Liver (tissue), 9 donors: Measurements from ENCODE around the gene HPCAL4. TPM values are rescaled to one million over a fixed set of nuclear protein-coding genes. Genes with fewer than 3 reads are reported as not detected.

ENCODE experiments used
- DNase-seq: peaks from one replicate; pipeline ENCODE4 v3.0.0-alpha.2; 2017; ENCODE audit warnings: low spot score
- H3K27ac ChIP-seq, 2 donors: one replicate each; pipeline ENCODE4 v1.7.0; 2013; ENCODE audit warnings: inconsistent platforms in 2 of 2, low read length in 2 of 2, control low read depth in 1 of 2, low read depth in 1 of 2, mild to moderate bottlenecking in 1 of 2
- H3K27me3 ChIP-seq, 4 donors: one replicate each; pipeline versions ENCODE4 v1.6.1 to v1.7.0; 2013; ENCODE audit warnings: low read length in 3 of 4, inconsistent platforms in 1 of 4, mild to moderate bottlenecking in 1 of 4, moderate library complexity in 1 of 4; ENCODE audit not compliant: control insufficient read depth in 4 of 4, insufficient read depth in 4 of 4
- H3K36me3 ChIP-seq, 4 donors: one replicate each; pipeline versions ENCODE4 v1.6.1 to v1.7.0; 2013; ENCODE audit warnings: low read length in 3 of 4, mild to moderate bottlenecking in 3 of 4, low read depth in 1 of 4, moderate library complexity in 1 of 4; ENCODE audit not compliant: control insufficient read depth in 4 of 4, insufficient read depth in 3 of 4
- H3K4me1 ChIP-seq, 4 donors: one replicate each; pipeline versions ENCODE4 v1.6.1 to v1.7.0; 2013; ENCODE audit warnings: low read length in 3 of 4, mild to moderate bottlenecking in 3 of 4, moderate library complexity in 1 of 4; ENCODE audit not compliant: control insufficient read depth in 4 of 4, insufficient read depth in 4 of 4
- H3K4me3 ChIP-seq, 3 donors: one replicate each; pipeline versions ENCODE4 v1.6.1 to v1.7.0; 2013; ENCODE audit warnings: low read length in 3 of 3, control low read depth in 1 of 3, low read depth in 1 of 3, mild to moderate bottlenecking in 1 of 3
- H3K9ac ChIP-seq, 2 donors: one replicate each; pipeline ENCODE4 v1.7.0; 2013; ENCODE audit warnings: low read length in 2 of 2, mild to moderate bottlenecking in 2 of 2, moderate library complexity in 2 of 2, control low read depth in 1 of 2, low read depth in 1 of 2
- H3K9me3 ChIP-seq, 4 donors: one replicate each; pipeline versions ENCODE4 v1.6.1 to v1.7.0; 2013; ENCODE audit warnings: low read length in 3 of 4; ENCODE audit not compliant: control insufficient read depth in 4 of 4
- ATF3 ChIP-seq: IDR thresholded peaks from 2 replicates; pipeline ENCODE4 v1.6.1; 2016; ENCODE audit warnings: antibody characterized with exemption
- CTCF ChIP-seq: fragments of 150-350 bp; IDR thresholded peaks from 2 replicates; pipeline ENCODE4 v1.5.1; 2017; ENCODE audit warnings: improper control_type of control experiment, low read depth, low read length; ENCODE audit not compliant: missing input control
- EGR1 ChIP-seq, 2 donors: IDR thresholded peaks; 2 replicates each; pipeline ENCODE4 v1.6.1; 2016 to 2018; ENCODE audit warnings: antibody characterized with exemption in 2 of 2, low read depth in 2 of 2
- FOXA1 ChIP-seq: IDR thresholded peaks from 2 replicates; pipeline ENCODE4 v1.6.1; 2016; ENCODE audit warnings: antibody characterized with exemption
- FOXA2 ChIP-seq: IDR thresholded peaks from 2 replicates; pipeline ENCODE4 v1.6.1; 2016; ENCODE audit warnings: antibody characterized with exemption
- GABPA ChIP-seq, 2 donors: IDR thresholded peaks in 1 of 2; conservative IDR thresholded peaks in 1 of 2; 2 replicates each; pipeline ENCODE4 v1.6.1; 2016; ENCODE audit warnings: antibody characterized with exemption in 2 of 2, mild to moderate bottlenecking in 1 of 2, moderate library complexity in 1 of 2
- HNF4A ChIP-seq, 2 donors: conservative IDR thresholded peaks; 2 replicates each; pipeline ENCODE4 v1.6.1; 2016; ENCODE audit warnings: antibody characterized with exemption in 2 of 2, mild to moderate bottlenecking in 2 of 2
- HNF4G ChIP-seq: IDR thresholded peaks from 2 replicates; pipeline ENCODE4 v1.6.1; 2016; ENCODE audit warnings: antibody characterized with exemption
- JUND ChIP-seq, 2 donors: IDR thresholded peaks; 2 replicates each; pipeline ENCODE4 v1.6.1; 2016; ENCODE audit warnings: antibody characterized with exemption in 2 of 2
- MAX ChIP-seq: IDR thresholded peaks from 2 replicates; pipeline ENCODE4 v1.6.1; 2016; ENCODE audit warnings: antibody characterized with exemption
- NR2F2 ChIP-seq: IDR thresholded peaks from 2 replicates; pipeline ENCODE4 v1.6.1; 2016; ENCODE audit warnings: antibody characterized with exemption
- RAD21 ChIP-seq, 2 donors: IDR thresholded peaks; 2 replicates each; pipeline ENCODE4 v1.6.1; 2016; ENCODE audit warnings: antibody characterized with exemption in 2 of 2, mild to moderate bottlenecking in 2 of 2
- RXRA ChIP-seq, 2 donors: IDR thresholded peaks; 2 replicates each; pipeline ENCODE4 v1.6.1; 2017 to 2018; ENCODE audit warnings: antibody characterized with exemption in 2 of 2, mild to moderate bottlenecking in 1 of 2
- SP1 ChIP-seq: IDR thresholded peaks from 2 replicates; pipeline ENCODE4 v1.6.1; 2018; ENCODE audit warnings: antibody characterized with exemption, mild to moderate bottlenecking
- TAF1 ChIP-seq: conservative IDR thresholded peaks from 2 replicates; pipeline ENCODE4 v1.6.1; 2016; ENCODE audit warnings: antibody characterized with exemption, mild to moderate bottlenecking
- YY1 ChIP-seq: IDR thresholded peaks from 2 replicates; pipeline ENCODE4 v1.6.1; 2016; ENCODE audit warnings: antibody characterized with exemption, mild to moderate bottlenecking
- WGBS: extraction: QIAGEN DNeasy Blood & Tissue Kit; methylation state at CpG from one replicate; pipeline ENCODE4 v1.1.7; 2013; 5-methylcytosine and 5-hydroxymethylcytosine counted together
- polyA plus RNA-seq, 2 donors: library from polyadenylated mRNA; stranded (reverse) in 1 of 2; unstranded in 1 of 2; fragments of 200-250 nt in 1 of 2; fragments of >200 nt in 1 of 2; fragmentation: Nextera tagmentation in 1 of 2; extraction: Ambion mirVana in 1 of 2; gene quantifications; one replicate each; pipeline versions ENCODE4 v1.2.1 to v1.2.3, GENCODE V29; 2013 to 2015
- total RNA-seq, 2 donors: library from RNA; depleted of rRNA; stranded (reverse); fragments of >200 nt; gene quantifications; one replicate each; pipeline ENCODE4 v1.2.3, GENCODE V29; 2014
- TF ChIP-seq, protein P1 (sequence below): IDR thresholded peaks from 2 replicates; pipeline ENCODE4 v1.6.1; 2016; ENCODE audit warnings: antibody characterized with exemption
- TF ChIP-seq, protein P2 (sequence below): IDR thresholded peaks from 2 replicates; pipeline ENCODE4 v1.6.1; 2016; ENCODE audit warnings: antibody characterized with exemption, mild to moderate bottlenecking
- donor health status: healthy.
- donor health status: healthy.
- donor health status: healthy.
- donor health status: healthy.
- donor health status: healthy.

The HPCAL4 gene
- total and polyA plus RNA-seq, 4 donors: not detected

GRCh38 chr1:39650431-39650830 is 40.8 kb downstream of the HPCAL4 start:
- no peak overlapping the region for H3K27ac ChIP-seq
- H3K9ac ChIP-seq: no peak overlapping the region
- peaks cover 0 to 6% (median 0%) of the 10 kb centered on the region in 4 donors for H3K4me1 ChIP-seq
- DNase-seq: no peak
- H3K4me3 ChIP-seq: no peak overlapping the region
- no peaks in the 10 kb centered on the region for H3K36me3 ChIP-seq
- no peaks in the 10 kb centered on the region for H3K27me3 ChIP-seq
- no peaks in the 10 kb centered on the region for H3K9me3 ChIP-seq
- WGBS: 98% methylated on average over 1 of the region's 1 CpG
- TF ChIP-seq HNF4G (no peak), SP1 (no peak), RXRA (IDR thresholded peaks at IDR 0.05) (no peak), NR2F2 (no peak), HNF4A (conservative IDR thresholded peaks at IDR 0.05) (no peak), CTCF (no peak), MAX (no peak), YY1 (no peak), GABPA (IDR thresholded peaks at IDR 0.05 in 1 of 2, conservative IDR thresholded peaks at IDR 0.05 in 1 of 2) (no peak), RAD21 (IDR thresholded peaks at IDR 0.05) (no peak), FOXA1 (no peak), EGR1 (IDR thresholded peaks at IDR 0.05; ENCODE audit: low read depth in 2 of 2) (no peak), JUND (IDR thresholded peaks at IDR 0.05) (no peak), TAF1 (no peak)
- TF ChIP-seq, protein P1, sequence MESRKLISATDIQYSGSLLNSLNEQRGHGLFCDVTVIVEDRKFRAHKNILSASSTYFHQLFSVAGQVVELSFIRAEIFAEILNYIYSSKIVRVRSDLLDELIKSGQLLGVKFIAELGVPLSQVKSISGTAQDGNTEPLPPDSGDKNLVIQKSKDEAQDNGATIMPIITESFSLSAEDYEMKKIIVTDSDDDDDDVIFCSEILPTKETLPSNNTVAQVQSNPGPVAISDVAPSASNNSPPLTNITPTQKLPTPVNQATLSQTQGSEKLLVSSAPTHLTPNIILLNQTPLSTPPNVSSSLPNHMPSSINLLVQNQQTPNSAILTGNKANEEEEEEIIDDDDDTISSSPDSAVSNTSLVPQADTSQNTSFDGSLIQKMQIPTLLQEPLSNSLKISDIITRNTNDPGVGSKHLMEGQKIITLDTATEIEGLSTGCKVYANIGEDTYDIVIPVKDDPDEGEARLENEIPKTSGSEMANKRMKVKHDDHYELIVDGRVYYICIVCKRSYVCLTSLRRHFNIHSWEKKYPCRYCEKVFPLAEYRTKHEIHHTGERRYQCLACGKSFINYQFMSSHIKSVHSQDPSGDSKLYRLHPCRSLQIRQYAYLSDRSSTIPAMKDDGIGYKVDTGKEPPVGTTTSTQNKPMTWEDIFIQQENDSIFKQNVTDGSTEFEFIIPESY: no peak
- TF ChIP-seq, protein P2, sequence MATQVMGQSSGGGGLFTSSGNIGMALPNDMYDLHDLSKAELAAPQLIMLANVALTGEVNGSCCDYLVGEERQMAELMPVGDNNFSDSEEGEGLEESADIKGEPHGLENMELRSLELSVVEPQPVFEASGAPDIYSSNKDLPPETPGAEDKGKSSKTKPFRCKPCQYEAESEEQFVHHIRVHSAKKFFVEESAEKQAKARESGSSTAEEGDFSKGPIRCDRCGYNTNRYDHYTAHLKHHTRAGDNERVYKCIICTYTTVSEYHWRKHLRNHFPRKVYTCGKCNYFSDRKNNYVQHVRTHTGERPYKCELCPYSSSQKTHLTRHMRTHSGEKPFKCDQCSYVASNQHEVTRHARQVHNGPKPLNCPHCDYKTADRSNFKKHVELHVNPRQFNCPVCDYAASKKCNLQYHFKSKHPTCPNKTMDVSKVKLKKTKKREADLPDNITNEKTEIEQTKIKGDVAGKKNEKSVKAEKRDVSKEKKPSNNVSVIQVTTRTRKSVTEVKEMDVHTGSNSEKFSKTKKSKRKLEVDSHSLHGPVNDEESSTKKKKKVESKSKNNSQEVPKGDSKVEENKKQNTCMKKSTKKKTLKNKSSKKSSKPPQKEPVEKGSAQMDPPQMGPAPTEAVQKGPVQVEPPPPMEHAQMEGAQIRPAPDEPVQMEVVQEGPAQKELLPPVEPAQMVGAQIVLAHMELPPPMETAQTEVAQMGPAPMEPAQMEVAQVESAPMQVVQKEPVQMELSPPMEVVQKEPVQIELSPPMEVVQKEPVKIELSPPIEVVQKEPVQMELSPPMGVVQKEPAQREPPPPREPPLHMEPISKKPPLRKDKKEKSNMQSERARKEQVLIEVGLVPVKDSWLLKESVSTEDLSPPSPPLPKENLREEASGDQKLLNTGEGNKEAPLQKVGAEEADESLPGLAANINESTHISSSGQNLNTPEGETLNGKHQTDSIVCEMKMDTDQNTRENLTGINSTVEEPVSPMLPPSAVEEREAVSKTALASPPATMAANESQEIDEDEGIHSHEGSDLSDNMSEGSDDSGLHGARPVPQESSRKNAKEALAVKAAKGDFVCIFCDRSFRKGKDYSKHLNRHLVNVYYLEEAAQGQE: no peak

- DNase-seq: no peak
- Histone ChIP-seq H3K9ac (no peak overlapping the region), H3K4me1 (peaks cover 0 to 6% (median 0%) of the 10 kb centered on the region in 4 donors), H3K36me3 (no peaks in the 10 kb centered on the region), H3K4me3 (no peak overlapping the region), H3K9me3 (no peaks in the 10 kb centered on the region), H3K27me3 (no peaks in the 10 kb centered on the region), H3K27ac (no peak overlapping the region)
- WGBS: 97% methylated on average over 2 of the region's 2 CpGs
- no peak for TF ChIP-seq YY1
- TF ChIP-seq, protein P1: no peak
- TF ChIP-seq SP1: no peak
- no peak for TF ChIP-seq CTCF
- no peak for TF ChIP-seq FOXA1
- TF ChIP-seq HNF4A (conservative IDR thresholded peaks at IDR 0.05): no peak
- TF ChIP-seq HNF4G: no peak
- no peak for TF ChIP-seq NR2F2
- no peak for TF ChIP-seq FOXA2
- TF ChIP-seq JUND (IDR thresholded peaks at IDR 0.05): no peak
- no peak for TF ChIP-seq EGR1 (IDR thresholded peaks at IDR 0.05; ENCODE audit: low read depth in 2 of 2)
- TF ChIP-seq MAX: no peak
- TF ChIP-seq RXRA (IDR thresholded peaks at IDR 0.05): no peak
- TF ChIP-seq TAF1: no peak
- TF ChIP-seq ATF3: no peak
- no peak for TF ChIP-seq RAD21 (IDR thresholded peaks at IDR 0.05)
Observed at GRCh38 chr1:39649636-39650185, 41.5 kb downstream of the HPCAL4 start.
